Uterus (tissue), 2 donors: ENCODE measurements around the gene TSPAN7.

Source experiments
- CTCF ChIP-seq, 4 experiments: fragments of 200-600 bp in 2 of 4; fragments of 450-650 bp in 2 of 4; sonication (generic) in 2 of 4; IDR thresholded peaks; one replicate each; pipeline ENCODE4 v1.5.1; 2016 to 2019; ENCODE audit warnings: antibody characterized with exemption in 4 of 4, mild to moderate bottlenecking in 2 of 4, moderate library complexity in 1 of 4
- POLR2A ChIP-seq, 2 donors: fragments of 450-650 bp; IDR thresholded peaks; one replicate each; pipeline ENCODE4 v1.6.1; 2016; ENCODE audit warnings: antibody characterized with exemption in 2 of 2, mild to moderate bottlenecking in 1 of 2, moderate library complexity in 1 of 2

GRCh38 chrX:38669428-38669827 lies 108.1 kb downstream of the TSPAN7 start:
- TF ChIP-seq CTCF (IDR thresholded peaks at IDR 0.05): no peak
- TF ChIP-seq POLR2A (IDR thresholded peaks at IDR 0.05): no peak
